HepG2 (cell line): ENCODE results near the gene PARP8. TPM values are rescaled to one million over a fixed set of nuclear protein-coding genes. Genes with fewer than 3 reads are reported as not detected.

Source experiments
- ATAC-seq: fragments of 200-7000 bp; cut with Tn5 transposase; 3 replicates; pipeline ENCODE4 v1.9.1; 2020; ENCODE audit warnings: mild to moderate bottlenecking, moderate library complexity
- BruUV-seq: library from RNA; stranded (reverse); fragments of 400-500 nt; replicated peaks from 2 replicates; lab custom pipeline; 2021; lab: Mats Ljungman, UMichigan
- CTCF ChIA-PET: fragments of 300-600 bp; formaldehyde crosslinking; extraction: SDS; loops from one replicate; lab custom pipeline; 2021; ENCODE audit warnings: low total read pairs, inconsistent platforms, low intra/inter-chr PET ratio; lab: Yijun Ruan, JAX
- POLR2A ChIA-PET: fragments of 350-600 bp; sonication (Branson Sonifier 250); formaldehyde crosslinking; loops from one replicate; lab custom pipeline; 2020; ENCODE audit warnings: antibody characterized with exemption, inconsistent platforms; lab: Yijun Ruan, JAX
- DNase-seq: peaks from one replicate; pipeline ENCODE4 v3.0.0-alpha.2; 2015; ENCODE audit warnings: low spot score
- FAIRE-seq: peaks from 3 replicates; lab custom pipeline; 2011; peaks lifted over from hg19 to GRCh38; lab: Jason Lieb, UNC
- H2AFZ ChIP-seq: one replicate; pipeline ENCODE4 v1.6.1; 2011; ENCODE audit warnings: low read length, inconsistent platforms
- H3K27ac ChIP-seq: fragments of 300-600 bp; 3 replicates; pipeline ENCODE4 v1.8.0; 2011; ENCODE audit warnings: mixed run types, mild to moderate bottlenecking, mixed read lengths, low read length, inconsistent platforms; ENCODE audit not compliant: insufficient read depth; ENCODE audit errors: extremely low read length
- H3K27me3 ChIP-seq, 2 experiments: fragments of 200-600 bp in 1 of 2; 2 replicates in 1 of 2; 3 replicates in 1 of 2; pipeline versions ENCODE4 v1.6.0 to v1.8.0; 2011; ENCODE audit warnings: low read length in 2 of 2, mild to moderate bottlenecking in 2 of 2, moderate library complexity in 2 of 2, inconsistent platforms in 1 of 2; ENCODE audit not compliant: insufficient read depth in 2 of 2, control insufficient read depth in 1 of 2
- H3K36me3 ChIP-seq, 2 experiments: fragments of 200-600 bp in 1 of 2; replicated peaks in 1 of 2; 2 replicates in 1 of 2; 3 replicates in 1 of 2; pipeline versions ENCODE4 v1.5.1 to v1.8.0; 2011; ENCODE audit warnings: low read length in 2 of 2, inconsistent platforms in 1 of 2; ENCODE audit not compliant: insufficient read depth in 2 of 2, control insufficient read depth in 1 of 2
- H3K4me1 ChIP-seq: 2 replicates; pipeline ENCODE4 v1.5.1; 2012; ENCODE audit warnings: low read length, inconsistent platforms; ENCODE audit not compliant: insufficient read depth
- H3K4me2 ChIP-seq: 2 replicates; pipeline ENCODE4 v1.6.0; 2011; ENCODE audit warnings: low read depth, low read length, inconsistent platforms
- H3K4me3 ChIP-seq, 3 experiments: fragments of 200-600 bp in 1 of 3; sonication (generic), shearing (Covaris generic) in 1 of 3; replicated peaks in 1 of 3; 2 replicates each; pipeline ENCODE4 v1.5.1; 2011 to 2016; ENCODE audit warnings: low read length in 3 of 3, inconsistent platforms in 2 of 3, low read depth in 2 of 3, mild to moderate bottlenecking in 2 of 3, control low read depth in 1 of 3, mixed read lengths in 1 of 3; ENCODE audit not compliant: insufficient read depth in 1 of 3
- H3K79me2 ChIP-seq: one replicate; pipeline ENCODE4 v1.6.1; 2011; ENCODE audit warnings: low read length, inconsistent platforms; ENCODE audit not compliant: insufficient read depth
- H3K9ac ChIP-seq: 2 replicates; pipeline ENCODE4 v1.6.0; 2011; ENCODE audit warnings: mild to moderate bottlenecking, low read depth, low read length, inconsistent platforms; ENCODE audit not compliant: insufficient read depth
- H3K9me3 ChIP-seq: 2 replicates; pipeline ENCODE4 v1.5.1; 2012; ENCODE audit warnings: mild to moderate bottlenecking, low read length
- H4K20me1 ChIP-seq: 2 replicates; pipeline ENCODE4 v1.6.0; 2011; ENCODE audit warnings: inconsistent platforms, mild to moderate bottlenecking, low read length, moderate library complexity; ENCODE audit not compliant: insufficient read depth
- CCAR2 ChIP-seq: fragments of 200-400 bp; formaldehyde crosslinking; optimal IDR thresholded peaks from 2 replicates; pipeline ENCODE3; 2018; ENCODE audit warnings: low read depth, mild to moderate bottlenecking, low read length, moderate library complexity
- EP300 ChIP-seq, 3 experiments: sonication (generic) in 1 of 3; formaldehyde crosslinking in 1 of 3; IDR thresholded peaks; 2 replicates each; pipeline versions ENCODE4 v1.5.1 to v1.6.1; 2011 to 2020; ENCODE audit warnings: low read depth in 2 of 3, low read length in 2 of 3, borderline replicate concordance in 1 of 3, improper control_type of control experiment in 1 of 3, mild to moderate bottlenecking in 1 of 3, missing genetic modification reagents in 1 of 3, moderate library complexity in 1 of 3
- SIX4 ChIP-seq: sonication (generic); formaldehyde crosslinking; IDR thresholded peaks from 2 replicates; pipeline ENCODE4 v1.4.0; 2020; ENCODE audit warnings: missing genetic modification reagents
- XRCC5 ChIP-seq: fragments of 200-400 bp; formaldehyde crosslinking; optimal IDR thresholded peaks from 2 replicates; pipeline ENCODE3; 2017; ENCODE audit warnings: mild to moderate bottlenecking, low read length
- ZNF121 ChIP-seq: sonication (generic); formaldehyde crosslinking; IDR thresholded peaks from 2 replicates; pipeline ENCODE4 v1.5.0; 2020; ENCODE audit warnings: mild to moderate bottlenecking, missing genetic modification reagents
- ZNF296 ChIP-seq: sonication (generic); formaldehyde crosslinking; conservative IDR thresholded peaks from 2 replicates; pipeline ENCODE4 v1.5.0; 2020; ENCODE audit warnings: mild to moderate bottlenecking, missing genetic modification reagents
- ZNF589 ChIP-seq: sonication (generic); formaldehyde crosslinking; conservative IDR thresholded peaks from 2 replicates; pipeline ENCODE4 v1.8.0; 2022; ENCODE audit warnings: mild to moderate bottlenecking, moderate library complexity, missing genetic modification reagents
- ZNF614 ChIP-seq: IDR thresholded peaks from 2 replicates; pipeline ENCODE4 v1.6.1; 2018; ENCODE audit warnings: missing biosample characterization, missing genetic modification reagents, inconsistent platforms, borderline replicate concordance
- ZNF709 ChIP-seq: sonication (generic); formaldehyde crosslinking; IDR thresholded peaks from 2 replicates; pipeline ENCODE4 v1.5.0; 2020; ENCODE audit warnings: mild to moderate bottlenecking, missing genetic modification reagents
- WGBS: methylation state at CpG from one replicate; pipeline ENCODE4 v1.1.6; 2017; ENCODE audit warnings: low lambda C conversion rate; 5-methylcytosine and 5-hydroxymethylcytosine counted together
- in situ Hi-C: cut with HindIII; loops from 2 replicates; pipeline ENCODE4 v1.10.0; 2017; ENCODE audit warnings: low pct_unique_long_range_greater_than_20kb; ENCODE audit not compliant: extremely low pct_ligation_motif_present
- intact Hi-C: fragments of 100-400 bp; cut with micrococcal nuclease; formaldehyde crosslinking; loops from one replicate; pipeline ENCODE4 v1.10.0; 2022; ENCODE audit not compliant: unreplicated experiment
- polyA plus RNA-seq, 8 experiments: library from polyadenylated mRNA; depleted of rRNA in 3 of 8; stranded (reverse) in 7 of 8; unstranded in 1 of 8; fragments of >200 nt; fragmentation: Illumina TruSeq in 4 of 8; extraction: Trizol in 4 of 8; gene quantifications; 2 replicates each; pipeline versions ENCODE4 v1.2.1 to v1.2.3, GENCODE V29; 2011 to 2016; ENCODE audit warnings: low read depth in 4 of 8, missing spikeins in 1 of 8, mixed read lengths in 1 of 8; ENCODE audit not compliant: insufficient read depth in 1 of 8
- total RNA-seq, 5 experiments: library from RNA; depleted of rRNA; stranded (reverse); fragments of >200 nt; fragmentation: Illumina TruSeq; extraction: Trizol; gene quantifications; 2 replicates each; pipeline ENCODE4 v1.2.3, GENCODE V29; 2016; ENCODE audit warnings: low read depth in 1 of 5
- TF ChIP-seq, protein P1 (sequence below): sonication (generic); formaldehyde crosslinking; IDR thresholded peaks from 2 replicates; pipeline ENCODE4 v1.8.1; 2023; ENCODE audit warnings: mild to moderate bottlenecking, missing genetic modification reagents
- TF ChIP-seq, protein P2 (sequence below): sonication (generic); formaldehyde crosslinking; IDR thresholded peaks from 2 replicates; pipeline ENCODE4 v1.9.0; 2021; ENCODE audit warnings: missing genetic modification reagents, mild to moderate bottlenecking, borderline replicate concordance

Gene PARP8
- total and polyA plus RNA-seq, 2 of the 13 experiments (the other 11 are each of a cell fraction or from before 2014, with no cell fraction given) = 0.11 to 0.29 TPM

DNA sequence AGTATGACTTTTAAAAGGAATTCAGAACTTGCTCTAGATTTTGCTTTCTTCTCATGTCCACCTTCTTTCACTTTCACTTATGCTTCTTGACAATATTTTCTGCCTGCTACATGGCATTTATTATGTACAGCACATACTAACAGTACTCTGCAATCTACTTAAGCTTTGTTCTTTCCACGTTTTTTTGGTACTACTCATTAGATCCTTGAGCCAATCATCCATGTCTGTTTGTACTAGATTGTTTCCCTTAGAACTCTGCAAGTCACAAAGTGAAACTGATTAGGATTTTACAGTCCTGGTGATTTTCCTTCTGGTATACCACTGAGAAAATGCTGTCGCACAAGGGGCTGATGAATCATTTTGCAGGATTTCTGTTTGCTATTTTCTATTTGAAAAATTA lies 78.3 kb downstream of the PARP8 start (continued):
- no peak for TF ChIP-seq CCAR2
- TF ChIP-seq, protein P1, sequence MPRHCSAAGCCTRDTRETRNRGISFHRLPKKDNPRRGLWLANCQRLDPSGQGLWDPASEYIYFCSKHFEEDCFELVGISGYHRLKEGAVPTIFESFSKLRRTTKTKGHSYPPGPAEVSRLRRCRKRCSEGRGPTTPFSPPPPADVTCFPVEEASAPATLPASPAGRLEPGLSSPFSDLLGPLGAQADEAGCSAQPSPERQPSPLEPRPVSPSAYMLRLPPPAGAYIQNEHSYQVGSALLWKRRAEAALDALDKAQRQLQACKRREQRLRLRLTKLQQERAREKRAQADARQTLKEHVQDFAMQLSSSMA (CRISPR knock-in tag) = no peak
- no peak for TF ChIP-seq XRCC5
- no peak for TF ChIP-seq ZNF296 (CRISPR knock-in tag)
- TF ChIP-seq EP300 (IDR thresholded peaks at IDR 0.05; ENCODE audit: low read depth in 2 of 2, low read length in 2 of 2) = no peak
- TF ChIP-seq EP300 (CRISPR knock-in tag; IDR thresholded peaks at IDR 0.05; ENCODE audit: borderline replicate concordance) = no peak
- no peak for TF ChIP-seq ZNF589 (CRISPR knock-in tag)
- TF ChIP-seq SIX4 (CRISPR knock-in tag) = no peak

DNA sequence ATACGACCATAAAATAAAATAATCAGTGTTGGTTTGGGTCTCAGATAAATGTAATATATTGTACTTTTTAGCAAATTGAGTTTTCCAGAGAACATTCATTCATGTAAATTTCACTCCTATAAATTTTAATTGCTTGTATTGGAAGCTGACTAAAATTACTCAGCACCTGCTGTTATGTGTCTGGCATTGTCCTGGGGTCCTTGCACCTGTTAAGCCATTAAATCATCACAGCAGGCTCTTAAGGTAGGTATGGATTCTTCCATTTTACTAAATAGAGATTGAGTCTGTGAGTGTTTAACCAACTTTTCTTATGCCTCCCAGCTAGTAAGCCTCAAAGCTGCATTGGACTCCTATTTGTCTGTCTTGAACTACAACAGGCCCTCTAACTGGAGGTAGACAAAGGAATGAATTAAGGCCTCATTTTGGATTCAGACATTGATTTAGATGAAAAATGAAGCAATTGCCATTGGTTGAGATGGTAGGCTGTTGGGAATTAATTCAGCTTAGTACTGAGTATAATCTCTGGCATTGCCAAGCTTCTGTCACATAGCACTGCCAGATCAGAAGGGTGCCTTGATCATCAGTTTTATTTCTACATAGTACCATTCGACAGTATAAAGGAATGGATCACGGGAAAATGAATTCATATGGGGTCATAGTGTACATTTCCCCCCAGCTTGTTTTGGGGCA lies 78.9 kb downstream of the PARP8 start:
- in situ Hi-C loops = no loop called here
- no peak overlapping the region for H3K9ac ChIP-seq
- TF ChIP-seq ZNF709 (no peak), ZNF121 (CRISPR knock-in tag) (no peak), ZNF614 (CRISPR knock-in tag) (no peak)
- TF ChIP-seq, protein P2, sequence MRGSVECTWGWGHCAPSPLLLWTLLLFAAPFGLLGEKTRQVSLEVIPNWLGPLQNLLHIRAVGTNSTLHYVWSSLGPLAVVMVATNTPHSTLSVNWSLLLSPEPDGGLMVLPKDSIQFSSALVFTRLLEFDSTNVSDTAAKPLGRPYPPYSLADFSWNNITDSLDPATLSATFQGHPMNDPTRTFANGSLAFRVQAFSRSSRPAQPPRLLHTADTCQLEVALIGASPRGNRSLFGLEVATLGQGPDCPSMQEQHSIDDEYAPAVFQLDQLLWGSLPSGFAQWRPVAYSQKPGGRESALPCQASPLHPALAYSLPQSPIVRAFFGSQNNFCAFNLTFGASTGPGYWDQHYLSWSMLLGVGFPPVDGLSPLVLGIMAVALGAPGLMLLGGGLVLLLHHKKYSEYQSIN (CRISPR knock-in tag) = no peak
- no peaks in the 10 kb centered on the region for H3K27me3 ChIP-seq
- H3K4me2 ChIP-seq = no peak overlapping the region
- intact Hi-C loops = no loop called here
- 3% methylated on average over 3 of the region's 3 CpGs for WGBS
- CTCF ChIA-PET = no interaction called here
- no peaks in the 10 kb centered on the region for H3K9me3 ChIP-seq
- no peaks in the 10 kb centered on the region for H4K20me1 ChIP-seq
- BruUV-seq = no TSS peak
- no peaks in the 10 kb centered on the region for H3K79me2 ChIP-seq
- no peak overlapping the region for H3K4me3 ChIP-seq
- H2AFZ ChIP-seq = no peak overlapping the region
- DNase-seq (no peak), FAIRE-seq (no peak), ATAC-seq (no peak)
- no peaks in the 10 kb centered on the region for H3K36me3 ChIP-seq
- POLR2A ChIA-PET = no interaction called here
- H3K4me1 ChIP-seq = no peaks in the 10 kb centered on the region
- no peak overlapping the region for H3K27ac ChIP-seq
